Upper lobe of left lung (tissue), 4 donors: ENCODE data around the gene AP4M1.

Source experiments
- POLR2A ChIP-seq, 4 donors: fragments of 450-650 bp; IDR thresholded peaks; one replicate each; pipeline ENCODE4 v1.5.1; 2016 to 2017; ENCODE audit warnings: antibody characterized with exemption in 4 of 4, mild to moderate bottlenecking in 2 of 4
- POLR2AphosphoS5 ChIP-seq, 2 donors: sonication (generic); formaldehyde crosslinking; IDR thresholded peaks; one replicate each; pipeline ENCODE4 v1.5.1; 2017; ENCODE audit warnings: antibody characterized with exemption in 2 of 2
- TF ChIP-seq, protein P1 (sequence below), 6 experiments: fragments of 450-650 bp in 4 of 6; fragments of 200-600 bp in 2 of 6; sonication (generic) in 2 of 6; IDR thresholded peaks; one replicate each; pipeline ENCODE4 v1.5.1; 2016 to 2019; ENCODE audit warnings: antibody characterized with exemption in 6 of 6

DNA sequence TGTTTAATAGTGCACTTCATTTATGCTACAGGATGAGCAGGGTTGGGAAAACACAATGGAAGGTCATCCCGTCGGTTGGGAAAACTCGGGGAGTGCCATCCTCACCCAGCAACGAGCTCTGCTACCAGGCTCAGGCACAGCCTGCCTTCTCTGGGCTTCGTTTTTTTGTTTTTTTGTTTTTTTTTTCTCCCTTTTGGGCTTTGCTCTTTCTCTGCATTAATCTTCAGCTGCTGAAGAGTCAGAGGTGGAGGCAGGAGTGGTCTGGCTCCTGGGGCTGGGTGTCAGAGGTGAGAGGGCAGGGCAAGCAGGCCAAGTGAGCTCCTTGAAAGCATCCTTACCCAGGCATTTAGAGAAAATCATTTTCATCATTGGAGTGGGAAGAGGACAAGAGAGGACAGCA is 31.5 kb upstream of the AP4M1 start:
- TF ChIP-seq, protein P1, sequence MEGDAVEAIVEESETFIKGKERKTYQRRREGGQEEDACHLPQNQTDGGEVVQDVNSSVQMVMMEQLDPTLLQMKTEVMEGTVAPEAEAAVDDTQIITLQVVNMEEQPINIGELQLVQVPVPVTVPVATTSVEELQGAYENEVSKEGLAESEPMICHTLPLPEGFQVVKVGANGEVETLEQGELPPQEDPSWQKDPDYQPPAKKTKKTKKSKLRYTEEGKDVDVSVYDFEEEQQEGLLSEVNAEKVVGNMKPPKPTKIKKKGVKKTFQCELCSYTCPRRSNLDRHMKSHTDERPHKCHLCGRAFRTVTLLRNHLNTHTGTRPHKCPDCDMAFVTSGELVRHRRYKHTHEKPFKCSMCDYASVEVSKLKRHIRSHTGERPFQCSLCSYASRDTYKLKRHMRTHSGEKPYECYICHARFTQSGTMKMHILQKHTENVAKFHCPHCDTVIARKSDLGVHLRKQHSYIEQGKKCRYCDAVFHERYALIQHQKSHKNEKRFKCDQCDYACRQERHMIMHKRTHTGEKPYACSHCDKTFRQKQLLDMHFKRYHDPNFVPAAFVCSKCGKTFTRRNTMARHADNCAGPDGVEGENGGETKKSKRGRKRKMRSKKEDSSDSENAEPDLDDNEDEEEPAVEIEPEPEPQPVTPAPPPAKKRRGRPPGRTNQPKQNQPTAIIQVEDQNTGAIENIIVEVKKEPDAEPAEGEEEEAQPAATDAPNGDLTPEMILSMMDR (IDR thresholded peaks at IDR 0.05), result no peak
- TF ChIP-seq POLR2AphosphoS5 (IDR thresholded peaks at IDR 0.05) (no peak), POLR2A (IDR thresholded peaks at IDR 0.05) (no peak)
